ENCODE results near the gene HECA. TPM values are rescaled to one million over a fixed set of nuclear protein-coding genes. Genes with fewer than 3 reads are reported as not detected.
"Not testable (repeated sequence)": the region's sequence is repeated elsewhere in the genome, so short reads cannot be mapped to it uniquely, and the experiment has no call there.

The HECA gene
- total RNA-seq, 1 donor from 2014 or later: 27.5 TPM

DNA sequence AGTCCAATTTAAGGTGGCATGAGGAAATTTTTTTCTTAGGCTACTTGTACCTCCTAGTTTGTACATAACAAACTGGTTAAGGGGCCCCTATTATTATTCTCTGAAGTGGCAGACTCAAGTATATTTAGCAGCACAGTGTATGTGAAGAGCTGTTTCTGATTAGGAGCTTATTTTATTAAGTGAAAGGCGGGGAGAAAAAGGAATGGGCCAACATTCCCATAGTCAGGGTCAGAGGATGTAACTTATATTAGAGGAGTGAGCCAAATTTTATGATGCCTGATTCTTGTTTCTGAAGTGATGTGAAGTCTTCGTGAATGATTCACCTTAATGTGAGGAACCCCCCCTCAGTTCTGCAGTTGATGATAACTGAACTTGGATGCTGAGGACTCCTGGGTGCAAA, 2.8 kb downstream of the HECA start:
- H3K4me1 Mint-ChIP-seq: peaks cover 25% of the 10 kb centered on the region
- no peak for DNase-seq (ENCODE audit: low spot score in 2 of 2, unreplicated experiment in 2 of 2)
- peaks cover 4% of the 10 kb centered on the region for H3K36me3 Mint-ChIP-seq
- TF ChIP-seq, protein P1, sequence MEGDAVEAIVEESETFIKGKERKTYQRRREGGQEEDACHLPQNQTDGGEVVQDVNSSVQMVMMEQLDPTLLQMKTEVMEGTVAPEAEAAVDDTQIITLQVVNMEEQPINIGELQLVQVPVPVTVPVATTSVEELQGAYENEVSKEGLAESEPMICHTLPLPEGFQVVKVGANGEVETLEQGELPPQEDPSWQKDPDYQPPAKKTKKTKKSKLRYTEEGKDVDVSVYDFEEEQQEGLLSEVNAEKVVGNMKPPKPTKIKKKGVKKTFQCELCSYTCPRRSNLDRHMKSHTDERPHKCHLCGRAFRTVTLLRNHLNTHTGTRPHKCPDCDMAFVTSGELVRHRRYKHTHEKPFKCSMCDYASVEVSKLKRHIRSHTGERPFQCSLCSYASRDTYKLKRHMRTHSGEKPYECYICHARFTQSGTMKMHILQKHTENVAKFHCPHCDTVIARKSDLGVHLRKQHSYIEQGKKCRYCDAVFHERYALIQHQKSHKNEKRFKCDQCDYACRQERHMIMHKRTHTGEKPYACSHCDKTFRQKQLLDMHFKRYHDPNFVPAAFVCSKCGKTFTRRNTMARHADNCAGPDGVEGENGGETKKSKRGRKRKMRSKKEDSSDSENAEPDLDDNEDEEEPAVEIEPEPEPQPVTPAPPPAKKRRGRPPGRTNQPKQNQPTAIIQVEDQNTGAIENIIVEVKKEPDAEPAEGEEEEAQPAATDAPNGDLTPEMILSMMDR (IDR thresholded peaks at IDR 0.05; ENCODE audit: unreplicated experiment): no peak
- H3K27ac Mint-ChIP-seq: peak overlapping the region; percentile 51
- H3K4me3 Mint-ChIP-seq: peak overlapping the region; percentile 87
- H3K27me3 Mint-ChIP-seq (ENCODE audit: low read depth): no peaks in the 10 kb centered on the region
- H3K9me3 Mint-ChIP-seq: no peaks in the 10 kb centered on the region

DNA sequence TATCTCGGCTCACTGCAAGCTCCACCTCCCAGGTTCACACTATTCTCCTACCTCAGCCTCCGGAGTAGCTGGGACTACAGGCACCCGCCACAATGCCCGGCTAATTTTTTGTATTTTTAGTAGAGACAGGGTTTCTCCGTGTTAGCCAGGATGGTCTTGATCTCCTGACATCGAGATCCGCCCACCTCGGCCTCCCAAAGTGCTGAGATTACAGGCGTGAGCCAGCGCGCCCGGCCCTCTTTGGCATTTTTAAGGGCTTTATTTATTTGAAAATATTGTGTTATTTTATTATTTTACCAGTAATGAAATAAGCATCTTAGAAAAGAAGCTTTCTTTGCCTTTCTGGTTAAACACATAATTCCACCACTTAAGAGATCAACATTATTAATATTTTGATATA, 6.0 kb downstream of the HECA start:
- H3K27me3 Mint-ChIP-seq (ENCODE audit: low read depth); H3K9me3 Mint-ChIP-seq; H3K4me3 Mint-ChIP-seq; H3K27ac Mint-ChIP-seq; DNase-seq (ENCODE audit: low spot score in 2 of 2, unreplicated experiment in 2 of 2); H3K36me3 Mint-ChIP-seq: not testable (repeated sequence)
- peaks cover 35% of the 10 kb centered on the region for H3K4me1 Mint-ChIP-seq

DNA sequence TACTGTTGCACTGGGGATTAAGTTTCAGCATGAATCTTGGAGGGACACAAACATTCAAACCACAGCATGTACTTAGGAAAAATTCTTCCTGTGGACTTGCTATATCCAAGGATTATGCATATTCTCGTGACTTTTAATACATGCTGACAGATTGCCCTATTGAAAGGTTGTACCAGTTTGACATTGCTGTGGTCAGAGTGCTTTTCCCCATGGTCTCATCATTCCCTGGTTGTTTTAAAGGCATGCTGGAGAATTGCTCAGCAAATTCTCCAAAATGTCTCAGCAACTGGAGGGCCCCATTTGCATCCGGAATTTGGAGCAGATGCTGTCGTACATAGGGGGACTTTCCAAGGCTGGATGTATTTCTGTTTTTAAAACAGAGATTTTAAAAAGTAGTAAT, 7.4 kb downstream of the HECA start:
- Mint-ChIP-seq H3K36me3 (peaks cover 9% of the 10 kb centered on the region), H3K27ac (no peak overlapping the region), H3K9me3 (peaks cover 6% of the 10 kb centered on the region), H3K4me1 (peaks cover 28% of the 10 kb centered on the region), H3K4me3 (no peak overlapping the region), H3K27me3 (ENCODE audit: low read depth) (no peaks in the 10 kb centered on the region)
- TF ChIP-seq, protein P1 (IDR thresholded peaks at IDR 0.05; ENCODE audit: unreplicated experiment): no peak
- DNase-seq (ENCODE audit: low spot score in 2 of 2, unreplicated experiment in 2 of 2): no peak

DNA sequence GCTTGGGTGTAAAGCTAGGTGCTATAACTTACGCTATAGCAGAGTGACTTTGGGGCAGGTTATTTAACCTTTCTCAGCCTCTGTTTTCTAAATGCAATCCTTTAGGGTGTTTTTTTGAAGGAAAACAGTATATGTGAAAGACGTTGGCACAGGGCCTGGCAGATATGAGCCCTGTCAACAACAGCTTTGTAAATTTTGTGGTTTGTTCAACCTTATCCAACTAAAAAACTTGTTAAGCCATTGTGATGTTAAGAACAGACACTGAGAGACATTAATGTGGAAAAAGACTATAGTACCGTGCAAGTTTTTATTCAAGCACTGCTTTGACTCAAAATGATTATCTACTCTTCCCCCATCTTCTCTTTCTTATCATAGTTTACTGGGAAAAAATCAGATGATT, 8.2 kb downstream of the HECA start:
- no peak overlapping the region for H3K27ac Mint-ChIP-seq
- H3K9me3 Mint-ChIP-seq: peaks cover 6% of the 10 kb centered on the region
- no peak overlapping the region for H3K4me3 Mint-ChIP-seq
- H3K4me1 Mint-ChIP-seq: peaks cover 24% of the 10 kb centered on the region
- no peaks in the 10 kb centered on the region for H3K27me3 Mint-ChIP-seq (ENCODE audit: low read depth)
- TF ChIP-seq, protein P1 (IDR thresholded peaks at IDR 0.05; ENCODE audit: unreplicated experiment): no peak
- no peak for DNase-seq (ENCODE audit: low spot score in 2 of 2, unreplicated experiment in 2 of 2)
- peaks cover 9% of the 10 kb centered on the region for H3K36me3 Mint-ChIP-seq

DNA sequence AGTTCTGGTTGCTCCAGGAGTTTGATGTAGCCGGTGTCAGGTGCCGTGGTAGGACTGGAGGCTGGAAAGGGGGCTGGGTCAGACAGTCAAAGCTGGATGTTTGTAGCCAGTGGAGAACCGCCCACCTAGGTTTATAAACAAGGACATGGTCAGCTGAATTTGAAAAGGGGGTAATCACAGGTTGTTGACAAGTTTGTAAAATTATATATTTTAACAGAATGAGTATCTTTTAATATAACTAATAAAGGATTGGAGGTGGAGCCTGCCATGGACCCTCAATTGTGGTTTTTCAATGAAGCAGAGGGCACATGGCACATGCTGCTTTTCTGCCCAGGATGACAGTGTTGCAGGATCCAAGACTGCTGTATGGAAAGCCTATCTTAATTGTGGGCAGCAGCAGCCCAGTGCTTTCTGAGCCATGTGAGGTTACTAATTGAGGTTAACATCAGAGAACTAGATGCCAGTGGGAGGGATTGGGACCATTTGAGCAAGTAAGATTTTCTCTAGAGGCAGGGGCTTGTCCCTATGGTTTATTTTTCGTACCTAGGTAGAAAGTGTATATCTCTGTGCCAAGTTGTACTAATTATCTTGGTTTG, 9.7 kb downstream of the HECA start:
- H3K27ac Mint-ChIP-seq: no peak overlapping the region
- TF ChIP-seq, protein P1 (IDR thresholded peaks at IDR 0.05; ENCODE audit: unreplicated experiment): no peak
- H3K4me1 Mint-ChIP-seq: peaks cover 33% of the 10 kb centered on the region
- no peak for DNase-seq (ENCODE audit: low spot score in 2 of 2, unreplicated experiment in 2 of 2)
- no peaks in the 10 kb centered on the region for H3K27me3 Mint-ChIP-seq (ENCODE audit: low read depth)
- H3K36me3 Mint-ChIP-seq: peaks cover 9% of the 10 kb centered on the region
- H3K9me3 Mint-ChIP-seq: peaks cover 6% of the 10 kb centered on the region
- no peak overlapping the region for H3K4me3 Mint-ChIP-seq

DNA sequence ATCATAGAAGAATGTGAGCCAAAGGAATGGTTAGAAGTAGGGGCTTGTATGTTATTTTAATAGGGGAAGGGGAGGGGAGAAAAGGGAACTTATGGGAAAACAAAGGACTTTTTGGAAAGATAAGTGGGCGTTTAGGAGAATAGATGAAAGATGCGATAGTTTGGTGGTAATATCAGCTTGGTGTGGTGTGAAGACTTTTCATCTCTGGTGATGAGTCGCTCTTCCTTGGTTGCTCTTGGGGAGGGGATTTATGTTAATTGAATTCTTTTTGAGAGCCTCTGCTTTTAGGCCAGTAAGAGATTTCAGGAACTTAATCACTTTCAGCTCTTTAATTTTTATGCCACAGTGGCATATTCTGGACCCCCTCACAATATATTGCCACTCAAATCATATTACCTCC, 10.8 kb downstream of the HECA start:
- no peaks in the 10 kb centered on the region for H3K27me3 Mint-ChIP-seq (ENCODE audit: low read depth)
- H3K4me3 Mint-ChIP-seq: no peak overlapping the region
- peaks cover 42% of the 10 kb centered on the region for H3K4me1 Mint-ChIP-seq
- H3K27ac Mint-ChIP-seq: no peak overlapping the region
- H3K9me3 Mint-ChIP-seq: peaks cover 6% of the 10 kb centered on the region
- TF ChIP-seq, protein P1 (IDR thresholded peaks at IDR 0.05; ENCODE audit: unreplicated experiment): no peak
- DNase-seq (ENCODE audit: low spot score in 2 of 2, unreplicated experiment in 2 of 2): no peak
- peaks cover 9% of the 10 kb centered on the region for H3K36me3 Mint-ChIP-seq

All from mesothelial cell of epicardium (in vitro differentiated cells).